Spinal cord (tissue), 10 donors: ENCODE results near the gene DGKB. TPM values are rescaled to one million over a fixed set of nuclear protein-coding genes. Genes with fewer than 3 reads are reported as not detected.

ENCODE experiments used
- DNase-seq, 6 donors: peaks; one replicate each; pipeline versions ENCODE4 v3.0.0 to v3.0.0-alpha.2; 2013 to 2015; ENCODE audit warnings: low spot score in 6 of 6, low read depth in 4 of 6
- H3K27ac ChIP-seq: one replicate; pipeline ENCODE4 v1.5.1; 2013; ENCODE audit warnings: low read depth, low read length, control low read depth
- H3K27me3 ChIP-seq: one replicate; pipeline ENCODE4 v1.6.1; 2013; ENCODE audit warnings: low read length; ENCODE audit not compliant: control insufficient read depth, insufficient read depth
- H3K36me3 ChIP-seq: one replicate; pipeline ENCODE4 v1.6.1; 2013; ENCODE audit warnings: low read length; ENCODE audit not compliant: control insufficient read depth, insufficient read depth
- H3K4me1 ChIP-seq: one replicate; pipeline ENCODE4 v1.6.1; 2013; ENCODE audit warnings: low read length; ENCODE audit not compliant: control insufficient read depth, insufficient read depth
- H3K4me3 ChIP-seq: one replicate; pipeline ENCODE4 v1.5.1; 2013; ENCODE audit warnings: low read depth, low read length, control low read depth
- H3K9me3 ChIP-seq: one replicate; pipeline ENCODE4 v1.6.1; 2013; ENCODE audit warnings: low read length; ENCODE audit not compliant: control insufficient read depth, insufficient read depth
- WGBS: methylation state at CpG from one replicate; pipeline ENCODE4 v1.1.5; 2013; ENCODE audit warnings: missing lambda C conversion rate; ENCODE audit not compliant: insufficient coverage; 5-methylcytosine and 5-hydroxymethylcytosine counted together
- long read RNA-seq, 4 donors: transcript quantifications; one replicate each; lab custom pipeline, GENCODE V29; 2026
- polyA plus RNA-seq, 2 donors: library from polyadenylated mRNA; unstranded; fragments of 120-200 nt; gene quantifications; one replicate each; pipeline ENCODE4 v1.2.1, GENCODE V29; 2013; ENCODE audit not compliant: insufficient read length in 2 of 2
- total RNA-seq, 2 donors: library from RNA; depleted of rRNA in 1 of 2; stranded (reverse); fragments of 120-200 nt in 1 of 2; fragments of >200 nt in 1 of 2; gene quantifications; one replicate each; pipeline versions ENCODE4 v1.2.3 to v1.2.4, GENCODE V29; 2013 to 2014
- donor health status: healthy.

Gene DGKB
- total RNA-seq (10 to 100 TPM; 13.6 to 31.4 TPM), polyA plus RNA-seq (10 to 100 TPM; 15.1 to 25.3 TPM)
- long read RNA-seq, donor 1, result 0 reads
- long read RNA-seq, donor 2, result 0 reads
- long read RNA-seq, donor 3, result 0 reads
- long read RNA-seq, donor 4, result 0 reads

DNA sequence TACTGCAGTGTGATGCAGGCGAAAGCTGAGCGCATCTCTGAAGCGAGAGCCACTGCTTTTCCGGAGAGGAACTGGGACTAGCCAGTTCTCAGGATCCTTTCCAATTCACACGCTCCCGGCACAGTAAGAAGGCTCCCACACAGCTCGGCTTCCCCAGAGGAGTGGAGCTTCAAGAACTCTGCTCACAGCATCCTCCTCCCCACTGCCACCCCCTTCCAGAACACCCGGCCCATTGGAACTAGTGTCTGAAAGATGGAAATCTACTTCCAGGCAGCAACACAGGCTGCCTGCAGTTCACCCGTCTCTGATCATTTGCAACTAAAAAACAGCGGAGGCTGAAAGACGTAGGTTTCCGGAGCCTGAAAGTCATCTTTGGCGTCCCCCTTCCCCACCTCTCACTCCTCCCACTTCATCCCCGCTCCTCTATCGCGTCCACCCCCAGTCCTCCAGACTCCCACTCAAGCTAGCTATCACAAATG is at the start of gene DGKB:
TSS of gene DGKB (minus strand) at position 163 of the 479 bp plus-strand sequence.
- peak; percentile 47 to 89 (median 72) for DNase-seq
- no peaks in the 10 kb centered on the region for H3K36me3 ChIP-seq
- H3K27ac ChIP-seq, result peak within 1 kb of the TSS; percentile 92
- no peaks in the 10 kb centered on the region for H3K9me3 ChIP-seq
- no peaks in the 10 kb centered on the region for H3K27me3 ChIP-seq
- WGBS, result under 1% methylated on average over 16 of the region's 16 CpGs
- H3K4me1 ChIP-seq, result no peaks in the 10 kb centered on the region
- H3K4me3 ChIP-seq, result peak within 1 kb of the TSS; percentile 74

- no CpG with 5 or more reads among the region's 4 CpGs for WGBS
- H3K27me3 ChIP-seq, result no peaks in the 10 kb centered on the region
These were observed 47.5 kb upstream of the DGKB start for GRCh38 chr7:14950013-14950412.

GRCh38 chr7:14938181-14938580 is 35.6 kb upstream of the DGKB start:
- no peak for DNase-seq
- no peaks in the 10 kb centered on the region for H3K4me1 ChIP-seq
- no peak overlapping the region for H3K4me3 ChIP-seq
- H3K36me3 ChIP-seq, result no peaks in the 10 kb centered on the region
- WGBS, result no CpG with 5 or more reads among the region's 1 CpG
- no peaks in the 10 kb centered on the region for H3K27me3 ChIP-seq
- no peak overlapping the region for H3K27ac ChIP-seq
- H3K9me3 ChIP-seq, result no peaks in the 10 kb centered on the region

More at GRCh38 chr7:14950013-14950412, 47.5 kb upstream of the DGKB start:
- Histone ChIP-seq H3K27ac (no peak overlapping the region), H3K4me3 (no peak overlapping the region), H3K4me1 (no peaks in the 10 kb centered on the region), H3K36me3 (no peaks in the 10 kb centered on the region), H3K9me3 (no peaks in the 10 kb centered on the region)
- DNase-seq, result no peak

DNA sequence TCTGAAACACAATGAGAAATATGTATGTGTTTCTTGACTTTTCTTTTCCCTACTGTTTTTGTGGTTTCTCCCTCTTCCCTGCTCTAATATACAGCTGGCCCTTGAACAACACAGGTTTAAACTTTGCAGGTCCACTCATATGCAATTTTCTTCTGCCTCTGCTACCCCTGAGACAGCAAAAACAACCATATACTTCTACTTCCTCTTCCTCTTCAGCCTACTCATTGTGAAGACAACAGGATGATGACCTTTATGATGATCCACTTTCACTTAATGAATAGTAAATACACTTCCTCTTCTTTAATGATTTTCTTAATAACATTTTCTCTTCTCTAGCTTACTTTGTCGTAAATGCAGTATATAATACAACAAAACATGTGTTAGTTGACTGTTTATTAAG is 35.0 kb upstream of the DGKB start:
- H3K4me1 ChIP-seq, result no peaks in the 10 kb centered on the region
- no peaks in the 10 kb centered on the region for H3K27me3 ChIP-seq
- H3K36me3 ChIP-seq, result no peaks in the 10 kb centered on the region
- no peak overlapping the region for H3K27ac ChIP-seq
- no CpG with 5 or more reads among the region's 1 CpG for WGBS
- no peak for DNase-seq
- no peak overlapping the region for H3K4me3 ChIP-seq
- H3K9me3 ChIP-seq, result no peaks in the 10 kb centered on the region

- Histone ChIP-seq H3K27ac (no peak overlapping the region), H3K9me3 (no peaks in the 10 kb centered on the region), H3K4me1 (no peaks in the 10 kb centered on the region), H3K4me3 (no peak overlapping the region), H3K27me3 (no peaks in the 10 kb centered on the region), H3K36me3 (no peaks in the 10 kb centered on the region)
- 22% methylated on average over 3 of the region's 5 CpGs for WGBS
- DNase-seq, result peak; percentile 42 to 88 (median 66)
These were observed 34.0 kb upstream of the DGKB start for GRCh38 chr7:14936554-14936953.

DNA sequence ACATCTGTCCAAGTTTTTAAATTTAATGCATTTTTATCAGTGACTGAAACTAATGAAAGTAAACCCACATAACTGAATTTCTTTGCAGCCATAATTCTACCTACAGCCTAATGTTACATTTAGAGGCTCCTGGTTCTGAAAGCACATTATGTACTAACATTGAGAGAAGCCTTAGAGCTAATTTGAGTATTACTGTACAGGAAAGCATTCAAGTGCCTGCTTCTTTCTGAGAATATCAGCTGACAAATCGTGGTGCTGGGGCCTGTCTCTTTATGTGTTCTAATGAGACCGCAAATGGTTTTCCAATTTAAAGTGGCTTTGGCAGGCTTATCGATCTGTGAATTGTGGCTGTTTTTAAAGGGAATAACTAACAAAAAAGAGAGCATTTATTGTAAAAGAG is 32.3 kb upstream of the DGKB start:
- H3K27me3 ChIP-seq, result no peaks in the 10 kb centered on the region
- H3K9me3 ChIP-seq, result no peaks in the 10 kb centered on the region
- no peak overlapping the region for H3K27ac ChIP-seq
- no peaks in the 10 kb centered on the region for H3K36me3 ChIP-seq
- WGBS, result 58% methylated on average over 3 of the region's 3 CpGs
- peak in 2 of 6 donors; percentile 7 to 36 for DNase-seq
- no peak overlapping the region for H3K4me3 ChIP-seq
- no peaks in the 10 kb centered on the region for H3K4me1 ChIP-seq

DNA sequence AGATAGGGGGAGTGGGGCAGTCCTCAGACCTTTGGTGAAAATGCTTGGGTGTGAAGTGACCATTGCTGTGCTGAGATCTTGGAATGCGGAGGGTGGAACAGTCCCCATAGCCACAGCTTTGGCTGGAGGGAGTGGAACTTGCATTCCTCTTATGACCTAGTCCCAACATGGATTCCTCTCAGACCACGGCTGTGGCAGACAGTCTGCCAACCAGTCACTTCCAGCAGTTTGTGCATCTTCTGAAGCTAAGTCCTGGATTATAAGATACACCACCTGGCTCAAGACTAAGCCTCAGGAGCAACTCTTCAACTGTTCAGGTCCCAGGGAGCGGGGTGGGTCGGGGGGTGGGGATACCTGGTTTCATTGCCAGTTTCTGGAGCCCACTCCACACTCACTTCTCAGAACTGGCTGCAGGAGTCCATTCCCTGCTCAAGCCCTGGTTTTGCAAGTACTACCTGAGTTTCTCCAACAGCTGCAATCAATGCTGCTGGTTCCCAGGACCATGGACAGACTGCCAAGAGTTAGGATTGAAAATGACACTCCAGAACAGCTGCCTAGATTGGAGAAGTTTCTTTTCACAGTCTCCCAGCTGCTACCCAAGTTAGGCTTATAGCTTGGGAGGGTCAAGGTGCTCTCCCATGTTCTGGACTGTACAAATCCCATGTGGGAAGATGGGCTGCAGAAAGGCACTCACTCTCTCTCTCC is 29.1 kb upstream of the DGKB start:
- Histone ChIP-seq H3K36me3 (no peaks in the 10 kb centered on the region), H3K4me1 (no peaks in the 10 kb centered on the region), H3K27me3 (no peaks in the 10 kb centered on the region), H3K4me3 (no peak overlapping the region), H3K27ac (no peak overlapping the region), H3K9me3 (no peaks in the 10 kb centered on the region)
- 91% methylated on average over 4 of the region's 4 CpGs for WGBS
- no peak for DNase-seq

DNA sequence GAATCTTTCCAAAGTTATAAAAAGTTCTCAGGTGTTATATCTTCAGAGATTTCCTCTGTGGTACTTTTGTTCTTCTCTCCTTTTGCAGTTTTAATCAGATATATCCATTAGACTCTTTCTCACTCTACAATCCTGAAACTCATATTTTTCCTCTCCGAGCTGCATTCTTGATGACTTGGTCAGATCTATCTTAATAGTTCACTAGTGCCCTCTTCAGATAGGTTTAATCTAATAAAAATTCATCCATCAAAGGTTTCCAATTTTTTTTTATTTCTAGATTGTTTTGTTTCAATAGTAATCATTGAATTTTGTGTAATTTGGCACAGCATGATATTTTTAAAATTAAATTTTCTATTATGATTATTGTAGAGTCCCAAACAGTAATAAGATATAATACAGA is 21.8 kb upstream of the DGKB start:
- no peaks in the 10 kb centered on the region for H3K4me1 ChIP-seq

DNA sequence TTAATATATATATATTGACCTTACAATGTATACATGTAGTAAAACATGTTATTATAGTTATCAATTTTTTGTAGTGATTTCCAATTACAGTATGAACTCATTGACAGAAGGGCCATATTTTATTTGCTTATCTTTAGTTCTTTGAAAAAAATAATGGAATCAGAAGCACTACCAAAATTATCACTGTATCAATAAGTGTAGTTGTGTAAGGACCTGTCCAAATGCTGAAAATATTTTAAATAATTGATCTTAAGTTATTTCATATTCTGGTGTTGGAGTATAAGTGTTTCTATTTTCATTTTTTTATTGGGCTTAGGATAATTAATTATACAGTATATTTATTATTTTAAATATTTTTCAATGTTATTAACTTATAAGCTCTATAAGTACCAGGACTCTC is 8.5 kb upstream of the DGKB start:
- Histone ChIP-seq H3K36me3 (no peaks in the 10 kb centered on the region), H3K27ac (no peak overlapping the region), H3K27me3 (no peaks in the 10 kb centered on the region), H3K4me1 (no peaks in the 10 kb centered on the region), H3K9me3 (no peaks in the 10 kb centered on the region), H3K4me3 (no peak overlapping the region)
- no peak for DNase-seq

More for the DNA sequence above, 21.8 kb upstream of the DGKB start:
- Histone ChIP-seq H3K36me3 (no peaks in the 10 kb centered on the region), H3K9me3 (no peaks in the 10 kb centered on the region), H3K27me3 (no peaks in the 10 kb centered on the region), H3K27ac (no peak overlapping the region), H3K4me3 (no peak overlapping the region)
- DNase-seq, result no peak
- WGBS, result no CpG with 5 or more reads among the region's 1 CpG

DNA sequence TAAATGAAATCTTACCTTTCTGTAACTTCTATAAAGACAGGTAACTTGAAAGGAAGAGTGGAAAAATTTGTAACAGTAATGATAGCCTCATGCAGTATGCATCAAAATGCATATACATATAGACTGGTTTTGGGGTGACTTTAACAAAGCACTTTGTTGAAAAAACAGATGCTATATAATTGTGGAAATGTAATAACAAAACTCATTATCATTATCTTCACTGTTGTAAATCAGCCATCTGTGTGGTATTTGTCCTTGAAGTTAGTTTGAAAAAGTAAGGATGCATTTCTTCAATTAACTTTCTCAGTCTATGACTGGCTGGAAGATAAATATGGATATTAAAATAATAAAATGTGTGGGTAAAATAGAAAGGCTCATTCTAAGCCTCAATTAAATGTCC is 6.1 kb upstream of the DGKB start:
- H3K36me3 ChIP-seq, result no peaks in the 10 kb centered on the region
- DNase-seq, result no peak
- no peak overlapping the region for H3K27ac ChIP-seq
- no peak overlapping the region for H3K4me3 ChIP-seq
- no peaks in the 10 kb centered on the region for H3K27me3 ChIP-seq
- H3K4me1 ChIP-seq, result no peaks in the 10 kb centered on the region
- no peaks in the 10 kb centered on the region for H3K9me3 ChIP-seq
